ENCODE data around the gene ASPDH. TPM values are rescaled to one million over a fixed set of nuclear protein-coding genes. Genes with fewer than 3 reads are reported as not detected.

ASPDH gene
- total RNA-seq, 1 donor from 2014 or later = not detected

DNA sequence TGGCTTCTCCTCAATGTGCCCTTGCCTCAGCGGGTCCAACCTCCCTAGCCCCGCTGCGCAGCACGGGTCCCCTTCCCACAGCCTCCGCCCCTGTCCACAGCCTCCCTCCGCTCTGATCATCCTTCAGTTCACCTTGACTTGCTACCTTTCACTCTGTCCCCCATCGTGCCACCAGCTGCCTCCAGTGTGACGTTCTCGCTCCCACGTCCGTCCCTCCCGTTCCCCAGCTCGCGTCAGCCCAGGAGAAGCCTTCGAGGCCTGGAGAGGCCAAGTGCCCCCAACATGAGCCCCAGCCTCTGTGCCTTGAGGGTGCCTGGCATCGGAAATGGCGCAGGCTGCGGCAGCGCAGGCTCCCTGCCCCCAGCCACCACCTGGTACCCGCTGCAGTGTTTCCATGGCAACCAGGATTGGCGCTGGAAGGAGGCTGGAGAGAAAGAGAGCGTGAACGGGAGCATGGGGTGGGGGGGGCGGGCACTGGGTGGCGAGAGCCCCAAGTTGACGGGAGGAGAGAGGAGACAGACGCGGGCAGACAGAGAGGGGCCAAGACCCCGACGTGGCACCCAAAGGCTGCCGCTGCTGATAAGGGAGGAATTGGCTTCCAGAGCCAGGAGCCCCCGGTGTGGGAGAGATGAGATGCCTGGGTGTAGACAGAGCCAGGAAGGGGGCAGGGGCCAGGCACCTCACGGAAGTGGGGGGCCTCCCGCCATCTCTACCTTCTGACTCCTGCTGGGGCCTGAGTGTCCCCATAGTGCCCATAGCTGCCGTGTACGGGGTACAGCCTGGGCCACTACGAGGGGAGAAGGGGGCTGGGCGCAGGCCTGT, 844 bp upstream of the ASPDH start:
- DNase-seq (ENCODE audit: low read depth in 2 of 2) = no peak

DNA sequence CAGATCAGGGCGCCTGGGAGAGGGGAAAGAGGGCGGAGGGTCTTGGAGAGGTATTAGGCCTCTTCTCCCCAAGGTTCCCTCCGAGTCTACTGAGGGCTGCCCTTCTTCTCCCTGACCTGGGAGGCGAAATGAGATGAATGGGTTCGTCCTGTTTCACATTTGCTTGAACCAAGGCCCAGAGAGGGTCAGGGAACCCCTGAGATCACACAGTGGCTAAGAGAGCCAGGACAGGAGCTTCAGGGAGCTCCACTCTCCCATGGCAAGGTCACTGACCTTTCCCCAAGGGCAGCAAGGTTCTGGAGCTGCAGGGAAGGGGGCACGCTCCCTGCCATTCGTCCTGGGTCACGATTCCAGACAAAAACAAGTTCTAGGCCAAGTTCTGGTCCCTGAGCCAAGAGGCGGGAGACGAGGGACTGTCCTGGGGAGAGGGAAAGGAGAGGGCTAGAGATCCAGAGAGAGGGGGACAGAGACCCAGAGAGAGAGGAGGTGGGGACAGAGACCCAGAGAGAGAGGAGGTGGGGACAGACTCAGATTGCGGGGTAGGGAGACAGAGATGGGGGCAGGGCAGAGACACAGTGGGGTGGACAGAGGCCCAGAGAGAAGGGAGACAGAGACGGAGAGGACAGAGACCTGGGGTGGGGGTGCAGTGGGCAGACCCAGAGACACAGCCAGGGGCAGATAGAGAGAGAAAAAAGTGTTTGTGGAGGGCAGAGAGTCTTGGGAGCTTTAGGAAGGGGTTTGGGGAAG, 541 bp downstream of the ASPDH start:
- no peak for DNase-seq (ENCODE audit: low read depth in 2 of 2)

DNA sequence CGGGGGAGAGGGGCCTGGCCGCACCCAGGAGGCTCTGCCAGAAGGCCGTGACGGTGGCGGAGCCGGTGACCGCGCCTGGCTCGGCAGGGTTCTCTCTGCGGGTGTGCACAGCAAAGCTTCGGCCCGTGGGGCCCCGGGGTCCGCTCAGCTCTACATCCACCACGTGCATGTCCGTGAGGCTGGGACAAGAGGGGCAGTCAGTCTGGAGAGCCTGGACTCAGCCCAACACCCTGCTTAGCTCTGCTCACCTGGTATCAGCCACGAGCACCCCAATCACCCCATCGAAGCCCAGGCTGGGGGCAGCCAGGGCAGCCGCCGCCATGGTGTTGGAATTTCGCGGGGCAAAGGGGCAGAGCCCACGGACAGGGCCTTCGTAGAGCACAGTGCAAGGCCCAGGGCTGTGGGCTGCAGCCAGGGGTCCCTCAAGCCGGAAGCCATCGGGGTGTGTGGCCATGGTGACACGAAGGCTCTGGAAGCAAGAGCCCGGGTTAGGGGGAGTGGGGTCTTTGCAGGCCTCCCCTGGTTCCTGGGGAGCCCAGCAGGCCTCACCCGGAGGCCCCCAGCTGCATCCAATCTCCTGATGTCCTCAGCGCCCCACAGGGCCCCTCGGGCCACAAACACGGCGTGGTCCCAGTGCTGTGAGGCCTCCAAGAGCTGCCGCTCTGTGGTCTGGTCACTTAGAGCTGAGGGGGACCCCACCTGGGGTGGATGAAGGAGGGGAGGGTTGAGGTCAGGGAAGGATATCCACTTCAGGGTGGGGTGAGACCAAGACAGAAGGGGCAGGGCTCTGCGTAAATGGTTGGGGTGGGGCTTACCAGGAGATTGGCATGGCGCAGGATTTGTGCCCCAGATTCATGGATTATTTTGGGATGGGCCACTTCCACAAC, 1.4 kb downstream of the ASPDH start:
- DNase-seq (ENCODE audit: low read depth in 2 of 2) = no peak

DNA sequence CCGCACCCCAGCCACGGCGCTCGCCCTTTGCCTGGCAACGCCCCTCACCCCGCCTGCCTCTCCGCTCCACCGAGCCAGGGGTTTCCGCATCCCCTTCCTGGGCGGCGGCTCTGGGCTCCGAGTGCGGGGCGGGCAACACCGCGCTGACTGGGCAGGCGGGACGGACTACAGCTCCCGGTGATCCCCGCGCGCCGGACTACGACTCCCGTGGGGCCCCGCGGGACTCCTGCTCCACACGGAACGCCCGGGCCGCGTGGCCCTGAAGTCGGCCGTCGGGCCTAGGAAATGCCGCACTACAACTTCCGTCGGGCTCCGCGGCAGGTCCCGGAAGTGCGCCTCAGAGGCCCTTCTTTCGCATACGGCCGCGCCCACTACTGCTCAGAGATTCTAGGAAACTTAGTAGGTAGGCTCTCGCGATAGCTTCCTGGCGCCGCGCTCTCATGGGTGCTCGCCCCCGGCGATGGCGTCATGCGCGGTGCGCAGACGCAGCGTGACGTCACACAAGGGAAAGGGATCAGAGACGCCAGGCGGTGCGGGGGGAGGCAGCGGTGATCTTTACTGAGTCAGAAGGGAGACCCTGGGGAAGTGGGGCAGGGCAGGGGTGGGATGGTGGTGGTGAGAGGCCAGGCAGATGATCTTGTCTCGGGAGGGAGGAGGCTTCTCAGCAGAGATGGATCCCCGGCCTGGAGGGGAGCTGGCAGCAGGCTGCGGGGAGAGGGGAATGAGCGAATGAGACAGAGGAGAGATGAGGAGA, 2.5 kb downstream of the ASPDH start, which contains the start of gene JOSD2:
TSS of gene JOSD2 (minus strand) at position 123 of the 754 bp plus-strand sequence. CDS start 760 bp downstream, outside the sequence.
- peak; percentile 98 to 99 for DNase-seq (ENCODE audit: low read depth in 2 of 2)

DNA sequence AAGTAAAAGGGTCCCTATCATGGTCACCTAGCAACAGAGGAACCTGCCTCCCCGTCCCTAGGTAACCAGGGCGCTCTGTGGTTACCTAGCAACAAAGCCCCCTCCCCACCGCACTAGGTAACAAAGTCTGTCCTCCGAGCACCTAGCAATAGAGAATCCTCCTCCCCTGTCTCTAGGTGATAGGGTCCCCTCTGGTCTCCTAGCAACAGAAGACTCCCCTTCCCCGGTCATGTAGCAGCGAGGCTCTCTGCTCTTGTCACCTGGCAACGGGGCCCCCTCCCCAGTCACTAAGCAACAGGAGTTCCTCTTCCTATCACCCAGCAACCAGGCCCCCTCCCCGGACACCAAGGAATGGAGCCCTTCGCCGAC, 3.0 kb downstream of the ASPDH start:
- peak in 1 of 2 donors; percentile 9 for DNase-seq (ENCODE audit: low read depth in 2 of 2)

DNA sequence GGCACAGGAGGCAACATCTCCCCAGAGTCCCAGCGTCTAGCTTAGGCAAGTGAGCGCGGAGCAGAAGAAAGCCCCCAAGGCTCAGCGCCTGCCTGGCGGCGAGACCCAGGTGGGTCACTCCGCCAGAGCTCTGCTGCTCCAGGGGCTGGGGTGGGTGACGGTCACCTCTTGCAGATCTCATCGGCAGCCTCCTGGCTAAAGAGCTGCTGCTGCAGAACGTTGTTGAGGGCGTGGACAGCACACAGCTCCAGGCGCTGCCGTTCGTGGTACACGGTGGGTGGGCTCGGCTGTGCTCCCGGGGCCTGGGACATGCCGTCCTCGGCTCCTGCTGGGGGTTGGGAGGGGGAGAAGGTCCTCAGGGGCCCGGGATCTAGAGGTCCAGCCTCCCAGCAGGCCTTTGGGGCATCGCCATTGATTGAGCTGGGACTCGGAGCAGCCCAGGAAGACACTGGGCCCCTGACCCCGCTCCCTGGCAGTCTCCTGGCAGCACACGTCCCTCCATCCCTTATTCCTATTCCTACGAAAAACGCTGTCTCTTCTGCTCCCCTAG, 3.5 kb downstream of the ASPDH start:
- no peak for DNase-seq (ENCODE audit: low read depth in 2 of 2)

DNA sequence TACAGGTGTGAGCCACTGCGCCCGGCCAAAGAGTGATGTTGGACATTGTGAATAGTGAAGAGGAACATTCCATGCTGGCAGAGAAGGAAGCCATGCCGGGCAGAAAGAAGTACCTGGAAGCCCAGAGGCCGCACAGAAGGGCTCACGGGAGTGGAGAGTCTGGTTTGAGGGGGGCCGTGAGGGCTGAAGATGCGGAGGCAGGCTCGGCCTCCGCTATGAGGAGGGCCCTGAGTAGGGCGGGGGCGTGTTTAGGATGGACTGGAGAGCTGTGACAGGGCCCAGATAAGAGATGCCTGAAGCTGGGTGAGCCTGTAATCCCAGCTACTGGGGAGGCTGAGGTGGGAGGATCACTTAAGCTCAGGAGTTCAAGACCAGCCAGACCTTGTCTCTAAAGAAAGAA, 4.3 kb downstream of the ASPDH start:
- DNase-seq (ENCODE audit: low read depth in 2 of 2) = no peak

DNA sequence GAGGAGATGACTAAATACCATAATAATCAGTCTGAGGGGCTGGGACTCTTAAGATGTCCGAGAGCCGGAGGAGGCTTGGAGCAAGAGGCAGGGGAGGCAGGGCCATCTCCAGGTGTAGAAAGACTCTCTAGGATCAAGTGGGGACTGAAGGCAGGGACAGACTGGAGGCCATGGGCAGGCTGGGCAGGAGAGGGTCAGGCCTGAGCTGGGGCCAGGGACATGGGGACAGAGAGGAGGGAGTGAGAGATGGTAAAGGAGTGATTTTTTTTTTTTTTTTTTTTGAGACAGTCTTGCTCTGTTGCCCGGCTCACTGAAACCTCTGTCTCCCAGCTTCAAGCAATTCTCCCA, 4.9 kb downstream of the ASPDH start:
- DNase-seq (ENCODE audit: low read depth in 2 of 2) = no peak

DNA sequence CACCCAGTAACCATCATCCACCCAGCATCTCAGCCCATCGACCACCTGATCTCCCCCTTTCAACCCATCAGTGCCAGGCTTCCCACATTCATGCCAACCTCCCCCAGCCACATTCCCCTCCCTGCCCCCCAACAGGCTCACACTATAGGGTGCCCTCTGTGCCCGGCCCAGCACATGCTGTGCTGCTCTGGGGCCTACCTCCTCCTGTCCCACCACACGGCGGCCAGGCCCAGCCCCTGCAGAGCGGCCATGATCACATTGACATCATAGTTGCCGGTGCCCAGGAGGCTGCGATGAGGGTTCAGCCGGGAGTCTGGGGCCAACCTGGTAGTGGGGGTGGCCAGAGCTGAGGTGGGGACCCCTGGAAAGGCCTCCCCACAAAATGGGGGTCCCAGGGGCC, 6.3 kb downstream of the ASPDH start:
- DNase-seq (ENCODE audit: low read depth in 2 of 2) = no peak

DNA sequence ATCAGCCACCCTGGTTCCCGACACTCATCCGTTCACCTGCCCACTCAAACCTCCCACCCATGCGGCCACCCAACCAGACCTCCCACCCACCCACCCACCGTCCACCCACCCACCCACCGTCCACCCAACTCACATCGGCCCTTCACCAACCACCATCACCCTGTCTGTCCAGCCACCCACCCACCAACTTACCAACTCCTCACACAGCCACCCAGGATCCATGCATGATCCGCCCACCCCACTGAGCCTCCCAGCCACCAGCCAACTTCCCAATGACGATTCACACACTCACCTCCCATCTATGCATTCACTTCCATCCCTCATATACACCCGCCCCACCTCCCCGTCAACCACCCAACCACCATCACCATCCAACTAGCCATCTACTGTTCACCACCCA, 7.0 kb downstream of the ASPDH start:
- DNase-seq (ENCODE audit: low read depth in 2 of 2) = no peak

DNA sequence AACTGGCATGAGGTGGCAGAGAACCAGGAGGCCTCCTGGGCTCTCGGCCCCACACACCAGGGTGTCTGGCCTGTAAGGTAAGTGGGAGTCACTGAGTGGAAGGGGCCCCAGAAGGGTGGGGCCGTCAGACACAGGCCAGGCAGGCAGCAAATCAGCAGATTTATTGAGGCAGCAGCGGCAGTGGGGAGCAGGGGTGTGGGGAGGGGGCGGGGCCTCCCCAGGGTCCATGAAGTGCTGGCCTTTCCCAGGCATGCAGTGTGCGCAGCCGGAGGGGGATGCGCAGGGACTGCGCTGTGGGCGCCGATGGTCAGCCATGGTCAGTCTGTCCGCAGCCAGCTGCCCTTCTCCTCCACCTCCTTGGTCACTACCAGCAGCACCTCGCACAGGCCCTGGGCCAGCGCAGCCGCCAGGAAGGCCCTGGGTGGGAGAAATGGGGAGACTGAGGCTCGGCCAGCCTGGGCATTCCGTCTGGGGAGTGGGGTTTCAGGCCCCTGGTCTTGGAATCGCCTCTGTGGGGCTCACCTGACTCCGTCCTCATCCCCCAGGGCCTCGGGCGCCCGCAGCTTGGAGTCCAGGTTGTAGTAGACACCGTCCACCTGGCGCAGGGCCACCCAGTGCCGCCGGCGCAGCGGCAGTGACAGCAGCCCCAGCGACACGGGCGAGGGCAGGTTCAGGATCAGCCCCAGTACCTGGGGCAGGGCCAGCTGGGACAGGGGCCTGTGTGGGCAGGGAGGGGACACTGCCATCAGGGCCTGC, 7.7 kb downstream of the ASPDH start:
- no peak for DNase-seq (ENCODE audit: low read depth in 2 of 2)

DNA sequence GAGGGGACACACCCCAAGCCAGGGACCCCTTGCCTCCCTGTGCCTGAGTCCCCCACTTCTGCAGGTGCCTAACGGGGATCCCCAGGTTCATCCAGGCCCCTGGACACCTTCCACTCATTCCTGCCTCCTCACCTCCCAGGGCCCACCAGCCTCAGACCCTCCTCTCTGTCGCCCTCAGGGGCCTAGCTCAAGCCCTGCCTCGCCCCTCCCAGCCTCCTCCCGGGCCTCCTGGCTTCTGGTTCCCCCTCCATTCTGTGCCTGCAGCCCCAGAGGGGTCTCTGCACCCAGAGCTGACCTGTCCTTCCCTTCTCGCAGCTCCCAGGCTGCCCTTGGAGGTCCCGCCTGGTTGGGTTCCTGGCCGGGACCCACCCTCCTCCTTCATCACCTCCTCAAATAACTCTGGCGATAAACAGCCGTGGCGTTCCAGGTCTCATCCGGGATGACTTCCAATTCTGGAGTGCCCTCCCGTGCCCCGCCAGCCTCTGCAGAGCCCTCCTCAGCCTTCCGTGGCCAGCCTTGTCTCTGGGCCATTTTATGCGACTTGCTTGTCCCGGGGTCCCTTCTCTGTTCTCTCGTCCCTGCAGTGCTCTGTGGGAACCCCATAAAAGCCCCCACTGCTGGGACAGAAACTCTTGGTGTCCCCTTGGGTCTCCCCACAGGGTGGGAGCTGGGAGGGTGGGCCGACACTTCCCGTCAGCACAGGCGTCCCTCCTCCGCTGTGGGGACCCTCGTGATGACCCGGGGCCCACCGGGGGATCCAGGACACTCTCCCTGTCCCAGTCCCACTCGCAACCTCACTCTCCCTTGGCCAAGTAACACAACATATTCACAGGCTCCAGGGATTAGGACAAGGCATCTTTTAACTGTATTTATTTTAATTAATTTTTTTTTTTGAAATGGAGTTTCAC, 11.9 kb downstream of the ASPDH start:
- no peak for DNase-seq (ENCODE audit: low read depth in 2 of 2)

DNA sequence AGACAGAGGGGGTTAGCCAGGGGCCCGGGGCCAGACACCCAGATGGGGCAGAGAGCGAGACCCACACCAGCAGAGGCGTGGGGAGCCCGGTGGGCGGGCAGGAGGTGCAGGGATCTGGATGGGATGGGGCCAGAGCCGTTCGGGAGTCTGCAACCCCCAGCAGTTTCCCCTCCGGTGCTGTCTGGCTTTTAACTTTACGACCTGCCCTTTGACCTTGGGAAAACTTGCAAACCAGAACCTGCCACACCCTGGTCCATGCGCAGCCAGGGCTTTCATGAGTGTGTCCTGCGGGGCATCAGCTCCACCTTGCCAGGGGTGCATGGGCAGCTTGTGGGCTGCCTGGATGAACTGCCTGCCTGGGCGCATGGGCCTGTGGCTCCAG, 12.5 kb downstream of the ASPDH start:
- no peak for DNase-seq (ENCODE audit: low read depth in 2 of 2)

DNA sequence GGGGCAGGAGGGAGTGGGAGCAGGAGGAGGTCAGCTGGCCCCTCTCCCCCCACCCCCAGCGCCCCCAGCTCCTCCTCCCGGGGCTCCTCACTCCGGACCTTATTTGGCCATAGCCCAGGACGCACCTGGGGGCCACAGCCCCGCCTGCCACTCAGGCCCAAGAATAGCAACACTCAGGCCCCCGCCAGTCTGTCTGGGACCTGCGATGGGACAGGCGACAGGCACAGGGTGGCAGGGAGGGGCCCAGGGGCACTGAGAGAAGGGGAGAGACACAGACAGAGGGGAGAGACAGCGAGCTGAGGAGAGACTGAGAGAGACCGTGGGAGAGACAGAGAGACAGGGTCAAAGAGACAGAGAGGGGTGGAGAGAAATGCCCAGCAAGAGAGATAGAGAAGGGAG, 13.0 kb downstream of the ASPDH start:
- no peak for DNase-seq (ENCODE audit: low read depth in 2 of 2)

DNA sequence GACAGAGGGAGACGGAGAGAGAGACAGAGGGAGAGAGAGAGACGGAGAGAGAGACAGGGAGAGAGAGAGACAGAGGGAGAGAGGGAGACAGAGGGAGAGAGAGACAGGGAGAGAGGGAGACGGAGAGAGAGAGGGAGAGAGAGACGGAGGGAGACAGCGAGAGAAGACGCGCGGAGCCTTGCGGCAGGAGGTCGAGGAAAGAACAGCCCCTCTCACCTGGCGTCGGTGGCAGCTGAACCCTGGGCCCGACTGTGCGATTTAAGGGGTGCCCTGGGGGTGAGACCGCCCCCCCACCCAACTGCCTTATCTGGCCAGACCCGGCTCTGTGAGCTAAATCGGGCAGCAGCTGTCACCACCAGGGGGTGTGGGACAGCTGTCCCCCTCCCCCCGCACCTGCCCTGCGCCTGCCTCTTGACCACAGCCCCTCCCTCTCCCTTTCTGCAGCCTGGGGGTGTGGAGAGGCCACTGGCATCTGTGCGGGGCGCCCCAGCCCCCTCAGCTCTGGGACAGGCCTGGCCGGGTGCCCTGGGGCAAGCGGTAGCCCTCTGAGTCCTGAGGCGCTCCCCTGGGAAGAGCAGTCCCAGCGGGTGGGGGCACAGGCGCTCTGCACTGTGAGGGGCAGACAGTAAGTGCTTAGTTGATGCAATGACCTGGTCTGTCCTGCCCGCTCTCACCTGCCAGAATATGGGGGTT, 13.5 kb downstream of the ASPDH start:
- DNase-seq (ENCODE audit: low read depth in 2 of 2) = no peak

DNA sequence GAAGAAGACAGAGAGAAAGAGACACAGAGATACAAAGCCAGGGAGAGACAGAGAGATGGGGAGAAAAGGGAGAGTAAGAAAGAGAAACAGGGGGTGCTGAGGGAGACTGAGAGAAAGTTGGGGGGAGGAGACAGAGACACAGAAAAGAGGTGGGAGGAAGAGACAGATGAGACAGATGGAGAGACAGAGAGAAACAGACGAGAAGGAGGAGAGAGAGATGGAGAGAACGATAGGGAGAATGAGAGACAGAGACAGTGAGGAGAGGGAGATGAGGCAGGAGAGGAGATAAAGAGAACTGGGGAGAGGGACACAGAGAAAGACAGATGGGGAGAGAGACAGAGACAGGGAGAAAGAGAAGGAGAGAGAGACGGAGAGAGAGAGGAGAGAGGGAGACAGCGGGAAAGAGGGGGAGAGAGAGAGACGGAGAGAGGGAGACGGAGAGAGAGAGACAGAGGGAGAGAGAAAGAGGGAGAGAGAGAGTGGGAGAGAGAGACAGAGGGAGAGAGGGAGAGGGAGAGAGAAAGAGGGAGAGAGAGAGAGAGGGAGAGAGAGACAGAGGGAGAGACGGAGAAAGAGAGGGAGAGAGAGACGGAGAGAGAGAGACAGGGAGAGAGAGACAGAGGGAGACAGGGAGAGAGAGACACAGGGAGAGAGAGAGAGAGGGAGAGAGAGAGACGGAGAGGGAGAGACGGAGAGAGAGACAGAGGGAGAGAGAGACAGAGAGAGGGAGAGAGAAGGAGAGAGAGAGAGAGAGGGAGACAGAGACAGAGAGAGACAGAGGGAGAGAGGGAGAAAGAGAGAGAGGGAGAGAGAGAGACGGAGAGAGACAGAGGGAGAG, 15.3 kb downstream of the ASPDH start:
- DNase-seq (ENCODE audit: low read depth in 2 of 2) = no peak

DNA sequence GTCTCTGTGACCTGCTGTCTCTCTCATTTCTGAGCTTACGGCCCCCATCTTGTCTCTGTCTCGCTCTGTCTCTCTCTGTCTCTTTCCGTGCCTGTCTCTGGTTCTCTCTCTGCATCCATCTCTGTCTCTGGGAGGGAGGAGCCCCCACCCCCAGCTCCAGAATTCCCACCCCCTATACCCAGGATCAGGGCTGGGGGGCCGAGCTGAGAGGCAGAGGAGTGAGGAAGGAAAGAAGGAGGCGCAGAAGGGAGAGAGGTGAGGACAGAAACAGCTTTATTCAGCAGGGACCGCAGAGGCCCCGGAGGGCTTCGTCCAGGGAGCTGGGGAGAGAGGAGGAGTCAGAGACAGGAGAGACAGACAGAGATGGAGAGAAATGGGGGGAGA, 16.7 kb downstream of the ASPDH start:
- DNase-seq (ENCODE audit: low read depth in 2 of 2) = no peak

Data from dermis microvascular lymphatic vessel endothelial cell (primary cell).